ENCODE data around the gene GSKIP. TPM values are rescaled to one million over a fixed set of nuclear protein-coding genes. Genes with fewer than 3 reads are reported as not detected.

GSKIP gene
- total RNA-seq, 1 experiment from 2014 or later, result 43.0 TPM

DNA sequence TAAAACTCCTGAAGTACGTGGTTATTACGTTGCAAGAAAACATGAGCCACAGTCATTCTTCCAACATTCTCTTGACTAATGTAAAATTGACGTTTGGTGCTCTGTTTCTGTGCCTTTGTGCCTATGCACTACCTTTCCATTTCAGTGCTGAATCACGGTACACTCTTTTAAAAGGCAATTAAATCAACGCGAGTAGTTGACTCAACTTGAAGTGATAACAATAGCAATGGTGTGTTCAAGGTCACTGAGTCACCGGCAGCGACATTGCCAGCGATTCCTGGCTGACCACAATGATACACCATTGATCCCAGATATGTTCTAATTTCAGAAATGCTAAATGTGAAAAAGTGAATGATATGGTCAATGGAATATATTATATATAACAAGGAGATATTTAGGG is 46.4 kb downstream of the GSKIP start:
- Mint-ChIP-seq H3K4me3 (no peak overlapping the region), H3K36me3 (0 out of 2 replicates have a peak, but pooled peaks cover 2% of the 10 kb centered on the region), H3K27me3 (ENCODE audit: low read depth) (no peaks in the 10 kb centered on the region), H3K4me1 (peaks cover 4% of the 10 kb centered on the region; the same call in 1 of the 2 replicates), H3K9me3 (no peaks in the 10 kb centered on the region), H3K27ac (no peak overlapping the region)
- DNase-seq (ENCODE audit: low spot score) (no peak), ATAC-seq (no peak)
- CTCF ChIA-PET, result no interaction called here
- TF ChIP-seq SMAD3 (CRISPR knock-in tag; IDR thresholded peaks at IDR 0.05; ENCODE audit: borderline replicate concordance), result no peak
- no peak for TF ChIP-seq SOX15 (CRISPR knock-in tag; IDR thresholded peaks at IDR 0.05)
- no peak for TF ChIP-seq JUN (CRISPR knock-in tag; IDR thresholded peaks at IDR 0.05)
- no peak for TF ChIP-seq JAZF1 (CRISPR knock-in tag; IDR thresholded peaks at IDR 0.05)
- TF ChIP-seq EMX1 (CRISPR knock-in tag; IDR thresholded peaks at IDR 0.05), result no peak
- TF ChIP-seq MXD4 (CRISPR knock-in tag; IDR thresholded peaks at IDR 0.05; ENCODE audit: borderline replicate concordance), result no peak
- no peak for TF ChIP-seq HMGXB4 (CRISPR knock-in tag; IDR thresholded peaks at IDR 0.05)
- no peak for TF ChIP-seq FOXK1 (CRISPR knock-in tag; IDR thresholded peaks at IDR 0.05)
- no peak for TF ChIP-seq NR2C2 (CRISPR knock-in tag; IDR thresholded peaks at IDR 0.05)
- no peak for TF ChIP-seq ZNF416 (CRISPR knock-in tag; IDR thresholded peaks at IDR 0.05)
- no peak for TF ChIP-seq GABPB1 (CRISPR knock-in tag; IDR thresholded peaks at IDR 0.05)
- TF ChIP-seq SP1 (CRISPR knock-in tag; conservative IDR thresholded peaks at IDR 0.05), result no peak
- no peak for TF ChIP-seq NFATC4 (CRISPR knock-in tag; IDR thresholded peaks at IDR 0.05)
- no peak for TF ChIP-seq ZNF232 (CRISPR knock-in tag; IDR thresholded peaks at IDR 0.05)
- TF ChIP-seq CREM (CRISPR knock-in tag; IDR thresholded peaks at IDR 0.05), result no peak
- TF ChIP-seq, protein P1, sequence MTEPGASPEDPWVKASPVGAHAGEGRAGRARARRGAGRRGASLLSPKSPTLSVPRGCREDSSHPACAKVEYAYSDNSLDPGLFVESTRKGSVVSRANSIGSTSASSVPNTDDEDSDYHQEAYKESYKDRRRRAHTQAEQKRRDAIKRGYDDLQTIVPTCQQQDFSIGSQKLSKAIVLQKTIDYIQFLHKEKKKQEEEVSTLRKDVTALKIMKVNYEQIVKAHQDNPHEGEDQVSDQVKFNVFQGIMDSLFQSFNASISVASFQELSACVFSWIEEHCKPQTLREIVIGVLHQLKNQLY (CRISPR knock-in tag; IDR thresholded peaks at IDR 0.05), result no peak
- TF ChIP-seq, protein P2, sequence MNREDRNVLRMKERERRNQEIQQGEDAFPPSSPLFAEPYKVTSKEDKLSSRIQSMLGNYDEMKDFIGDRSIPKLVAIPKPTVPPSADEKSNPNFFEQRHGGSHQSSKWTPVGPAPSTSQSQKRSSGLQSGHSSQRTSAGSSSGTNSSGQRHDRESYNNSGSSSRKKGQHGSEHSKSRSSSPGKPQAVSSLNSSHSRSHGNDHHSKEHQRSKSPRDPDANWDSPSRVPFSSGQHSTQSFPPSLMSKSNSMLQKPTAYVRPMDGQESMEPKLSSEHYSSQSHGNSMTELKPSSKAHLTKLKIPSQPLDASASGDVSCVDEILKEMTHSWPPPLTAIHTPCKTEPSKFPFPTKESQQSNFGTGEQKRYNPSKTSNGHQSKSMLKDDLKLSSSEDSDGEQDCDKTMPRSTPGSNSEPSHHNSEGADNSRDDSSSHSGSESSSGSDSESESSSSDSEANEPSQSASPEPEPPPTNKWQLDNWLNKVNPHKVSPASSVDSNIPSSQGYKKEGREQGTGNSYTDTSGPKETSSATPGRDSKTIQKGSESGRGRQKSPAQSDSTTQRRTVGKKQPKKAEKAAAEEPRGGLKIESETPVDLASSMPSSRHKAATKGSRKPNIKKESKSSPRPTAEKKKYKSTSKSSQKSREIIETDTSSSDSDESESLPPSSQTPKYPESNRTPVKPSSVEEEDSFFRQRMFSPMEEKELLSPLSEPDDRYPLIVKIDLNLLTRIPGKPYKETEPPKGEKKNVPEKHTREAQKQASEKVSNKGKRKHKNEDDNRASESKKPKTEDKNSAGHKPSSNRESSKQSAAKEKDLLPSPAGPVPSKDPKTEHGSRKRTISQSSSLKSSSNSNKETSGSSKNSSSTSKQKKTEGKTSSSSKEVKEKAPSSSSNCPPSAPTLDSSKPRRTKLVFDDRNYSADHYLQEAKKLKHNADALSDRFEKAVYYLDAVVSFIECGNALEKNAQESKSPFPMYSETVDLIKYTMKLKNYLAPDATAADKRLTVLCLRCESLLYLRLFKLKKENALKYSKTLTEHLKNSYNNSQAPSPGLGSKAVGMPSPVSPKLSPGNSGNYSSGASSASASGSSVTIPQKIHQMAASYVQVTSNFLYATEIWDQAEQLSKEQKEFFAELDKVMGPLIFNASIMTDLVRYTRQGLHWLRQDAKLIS (CRISPR knock-in tag; IDR thresholded peaks at IDR 0.05; ENCODE audit: borderline replicate concordance), result no peak
- TF ChIP-seq TCF7 (CRISPR knock-in tag; IDR thresholded peaks at IDR 0.05; ENCODE audit: low read depth), result no peak
- POLR2A ChIA-PET, result no interaction called here

- no peak overlapping the region for H3K4me3 Mint-ChIP-seq
- ChIA-PET POLR2A (no interaction called here), CTCF (no interaction called here)
- ATAC-seq (no peak), DNase-seq (ENCODE audit: low spot score) (no peak)
- H3K27me3 Mint-ChIP-seq (ENCODE audit: low read depth), result no peaks in the 10 kb centered on the region
- peaks cover 4% of the 10 kb centered on the region; the same call in 1 of the 2 replicates for H3K4me1 Mint-ChIP-seq
- H3K36me3 Mint-ChIP-seq, result 0 out of 2 replicates have a peak, but pooled peaks cover 2% of the 10 kb centered on the region
- no peaks in the 10 kb centered on the region for H3K9me3 Mint-ChIP-seq
- no peak overlapping the region for H3K27ac Mint-ChIP-seq
- no peak for TF ChIP-seq ZNF263 (CRISPR knock-in tag; IDR thresholded peaks at IDR 0.05; ENCODE audit: low read depth)
- no peak for TF ChIP-seq IRF2 (CRISPR knock-in tag; IDR thresholded peaks at IDR 0.05; ENCODE audit: borderline replicate concordance, low read depth)
- TF ChIP-seq ETV6 (CRISPR knock-in tag; IDR thresholded peaks at IDR 0.05), result no peak
- TF ChIP-seq ATF1 (CRISPR knock-in tag; IDR thresholded peaks at IDR 0.05), result no peak
- TF ChIP-seq, protein P3, sequence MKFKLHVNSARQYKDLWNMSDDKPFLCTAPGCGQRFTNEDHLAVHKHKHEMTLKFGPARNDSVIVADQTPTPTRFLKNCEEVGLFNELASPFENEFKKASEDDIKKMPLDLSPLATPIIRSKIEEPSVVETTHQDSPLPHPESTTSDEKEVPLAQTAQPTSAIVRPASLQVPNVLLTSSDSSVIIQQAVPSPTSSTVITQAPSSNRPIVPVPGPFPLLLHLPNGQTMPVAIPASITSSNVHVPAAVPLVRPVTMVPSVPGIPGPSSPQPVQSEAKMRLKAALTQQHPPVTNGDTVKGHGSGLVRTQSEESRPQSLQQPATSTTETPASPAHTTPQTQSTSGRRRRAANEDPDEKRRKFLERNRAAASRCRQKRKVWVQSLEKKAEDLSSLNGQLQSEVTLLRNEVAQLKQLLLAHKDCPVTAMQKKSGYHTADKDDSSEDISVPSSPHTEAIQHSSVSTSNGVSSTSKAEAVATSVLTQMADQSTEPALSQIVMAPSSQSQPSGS (CRISPR knock-in tag; IDR thresholded peaks at IDR 0.05; ENCODE audit: borderline replicate concordance, low read depth), result no peak
- TF ChIP-seq, protein P4, sequence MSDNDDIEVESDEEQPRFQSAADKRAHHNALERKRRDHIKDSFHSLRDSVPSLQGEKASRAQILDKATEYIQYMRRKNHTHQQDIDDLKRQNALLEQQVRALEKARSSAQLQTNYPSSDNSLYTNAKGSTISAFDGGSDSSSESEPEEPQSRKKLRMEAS (CRISPR knock-in tag; IDR thresholded peaks at IDR 0.05), result no peak
- no peak for TF ChIP-seq NFATC4 (CRISPR knock-in tag; IDR thresholded peaks at IDR 0.05)
- no peak for TF ChIP-seq TEAD1 (CRISPR knock-in tag; IDR thresholded peaks at IDR 0.05)
- TF ChIP-seq, protein P5, sequence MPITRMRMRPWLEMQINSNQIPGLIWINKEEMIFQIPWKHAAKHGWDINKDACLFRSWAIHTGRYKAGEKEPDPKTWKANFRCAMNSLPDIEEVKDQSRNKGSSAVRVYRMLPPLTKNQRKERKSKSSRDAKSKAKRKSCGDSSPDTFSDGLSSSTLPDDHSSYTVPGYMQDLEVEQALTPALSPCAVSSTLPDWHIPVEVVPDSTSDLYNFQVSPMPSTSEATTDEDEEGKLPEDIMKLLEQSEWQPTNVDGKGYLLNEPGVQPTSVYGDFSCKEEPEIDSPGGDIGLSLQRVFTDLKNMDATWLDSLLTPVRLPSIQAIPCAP (CRISPR knock-in tag; IDR thresholded peaks at IDR 0.05), result no peak
Observed at GRCh38 chr14:96410119-96410518, 46.8 kb downstream of the GSKIP start.

Data from WTC11 (cell line).